ENCODE measurements around the gene SLC19A1.
A peak's percentile ranks its signal among the peaks of the same experiment; 100 is the strongest.

Gene SLC19A1

DNA sequence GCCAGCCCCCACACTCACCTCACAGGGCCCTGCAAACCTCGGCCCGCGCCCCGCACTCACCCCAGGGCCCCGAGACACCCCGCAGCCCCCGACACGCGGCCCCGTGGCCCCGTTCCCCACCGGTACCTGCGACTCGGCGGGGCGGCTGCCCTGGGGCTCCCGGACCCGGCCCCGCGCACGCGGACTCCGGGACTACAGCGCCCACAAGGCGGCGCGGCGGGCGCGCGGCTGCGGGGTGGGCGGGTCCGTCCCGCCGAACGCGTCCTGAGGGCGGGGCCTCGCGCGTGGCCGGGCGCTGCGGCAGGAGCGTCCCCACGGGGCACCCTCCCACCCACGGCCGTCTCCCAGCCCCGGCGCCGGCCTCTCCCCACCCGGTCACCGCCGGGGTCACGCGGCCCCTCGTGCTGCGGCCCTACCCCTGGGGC is at the start of gene SLC19A1:
Gene SLC19A1, minus strand, starts transcription at position 199 of the 425 bp plus-strand sequence. CDS start 4,481 bp downstream, outside the sequence.
- DNase-seq (ENCODE audit: low spot score): peak; percentile 84

DNA sequence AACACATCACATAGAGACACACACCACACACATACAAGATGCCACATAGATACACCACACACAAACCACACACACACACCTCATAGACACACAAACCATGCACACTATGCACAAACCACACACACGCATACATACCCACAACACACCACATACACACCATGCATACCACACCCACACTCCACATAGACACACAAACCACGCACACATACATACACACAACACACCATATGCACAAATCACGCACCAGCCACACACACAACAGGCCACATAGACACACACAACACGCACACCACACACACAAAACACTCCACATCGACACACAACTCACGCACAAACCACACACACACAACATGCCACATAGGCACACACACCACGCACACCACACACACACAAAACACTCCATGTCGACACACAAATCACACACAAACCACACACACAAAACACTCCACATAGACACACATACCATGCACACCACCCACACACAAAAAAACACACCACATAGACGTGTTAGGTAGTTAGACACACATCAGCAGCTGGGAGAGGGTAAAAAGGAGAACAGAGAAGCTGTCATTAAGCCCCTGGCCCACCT is 49.5 kb upstream of the SLC19A1 start:
- no peak for DNase-seq (ENCODE audit: low spot score)

DNA sequence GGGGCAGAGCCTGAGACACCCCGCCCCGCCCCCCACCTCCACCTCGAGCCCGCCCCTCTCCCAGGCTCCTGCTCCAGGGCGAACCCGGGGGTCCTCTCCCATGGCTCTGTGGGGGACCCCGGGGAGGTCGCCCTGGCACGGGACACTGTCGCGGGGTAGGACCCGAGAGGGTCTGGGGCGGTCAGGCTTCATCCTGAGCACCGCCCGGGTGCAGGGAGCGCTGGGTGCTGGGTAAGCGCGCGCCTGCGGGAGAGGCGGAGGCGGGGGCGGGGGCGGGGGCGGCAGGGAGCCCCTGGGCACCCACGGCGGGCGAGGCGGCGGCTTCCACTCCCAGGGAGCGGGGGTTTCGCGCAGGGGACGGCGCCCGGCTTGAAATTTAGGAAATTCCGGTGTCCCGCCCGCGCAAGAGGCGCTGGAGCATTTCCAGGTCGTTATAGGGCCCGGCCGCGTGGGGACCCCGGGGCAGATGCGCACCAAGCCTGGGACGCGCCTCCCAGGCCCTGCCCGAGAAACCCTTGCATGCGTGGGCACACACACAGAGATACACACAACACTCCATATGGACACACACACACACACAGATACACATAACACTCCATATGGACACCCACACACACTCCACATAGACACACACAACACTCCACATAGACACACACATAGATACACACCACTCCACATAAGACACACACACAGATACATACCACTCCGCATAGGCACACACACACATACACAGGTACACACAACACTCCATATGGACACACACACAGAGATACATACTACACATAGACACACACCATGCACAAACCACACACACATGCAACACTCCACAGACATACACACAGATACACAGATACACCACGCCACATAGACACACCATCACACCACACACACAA is 48.7 kb upstream of the SLC19A1 start:
- no peak for DNase-seq (ENCODE audit: low spot score)

DNA sequence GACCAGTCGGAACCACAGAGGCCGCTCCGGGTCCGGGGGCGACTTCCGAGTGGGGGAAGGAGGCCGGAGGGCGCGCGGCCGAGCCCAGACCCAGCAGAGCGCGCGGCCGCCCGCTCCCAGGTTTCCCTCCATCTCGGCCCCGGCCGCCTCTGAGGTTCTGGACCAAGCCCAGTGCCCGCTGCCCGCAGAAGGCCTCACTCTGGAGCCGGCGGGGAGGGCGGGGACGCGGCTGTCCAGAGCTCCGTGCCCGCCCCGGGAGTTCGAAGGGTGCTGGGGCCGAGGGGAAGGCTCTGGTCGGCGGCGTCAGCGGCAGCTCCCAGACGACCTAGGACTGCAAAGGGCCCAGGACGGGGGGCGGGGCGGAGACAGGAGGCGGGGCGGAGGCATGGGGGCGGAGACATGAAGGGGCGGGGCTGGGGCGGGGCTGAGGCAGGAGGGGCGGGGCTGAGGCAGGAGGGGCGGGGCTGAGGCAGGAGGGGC is 48.0 kb upstream of the SLC19A1 start:
- DNase-seq (ENCODE audit: low spot score): peak; percentile 27

DNA sequence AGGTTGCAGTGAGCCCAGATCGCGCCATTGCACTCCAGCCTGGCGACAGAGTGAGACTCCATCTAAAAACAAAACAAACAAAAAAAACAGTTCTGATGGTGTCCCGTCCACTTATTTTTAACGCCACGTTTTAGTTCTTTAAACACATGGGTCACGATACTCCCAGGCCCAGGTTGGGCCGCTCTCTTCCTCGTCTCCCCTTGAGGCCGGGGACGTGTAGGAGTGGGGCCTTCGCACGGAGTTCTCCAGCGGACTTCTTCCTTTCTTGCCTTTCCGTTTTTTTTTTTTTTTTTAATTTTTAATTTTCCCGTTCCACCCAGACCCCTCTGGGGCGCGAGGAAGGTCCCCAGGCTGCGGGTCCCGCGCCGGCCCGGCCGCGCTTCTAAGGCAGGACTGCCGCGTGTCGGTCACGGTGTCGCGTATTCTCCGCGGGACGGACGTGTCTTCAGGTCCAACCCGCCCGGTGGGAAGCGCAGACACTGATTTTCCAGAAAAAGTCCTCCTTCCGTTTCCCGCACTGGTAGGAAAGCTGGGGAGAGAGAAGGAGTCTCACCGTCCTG is 47.5 kb upstream of the SLC19A1 start:
- DNase-seq (ENCODE audit: low spot score): no peak

DNA sequence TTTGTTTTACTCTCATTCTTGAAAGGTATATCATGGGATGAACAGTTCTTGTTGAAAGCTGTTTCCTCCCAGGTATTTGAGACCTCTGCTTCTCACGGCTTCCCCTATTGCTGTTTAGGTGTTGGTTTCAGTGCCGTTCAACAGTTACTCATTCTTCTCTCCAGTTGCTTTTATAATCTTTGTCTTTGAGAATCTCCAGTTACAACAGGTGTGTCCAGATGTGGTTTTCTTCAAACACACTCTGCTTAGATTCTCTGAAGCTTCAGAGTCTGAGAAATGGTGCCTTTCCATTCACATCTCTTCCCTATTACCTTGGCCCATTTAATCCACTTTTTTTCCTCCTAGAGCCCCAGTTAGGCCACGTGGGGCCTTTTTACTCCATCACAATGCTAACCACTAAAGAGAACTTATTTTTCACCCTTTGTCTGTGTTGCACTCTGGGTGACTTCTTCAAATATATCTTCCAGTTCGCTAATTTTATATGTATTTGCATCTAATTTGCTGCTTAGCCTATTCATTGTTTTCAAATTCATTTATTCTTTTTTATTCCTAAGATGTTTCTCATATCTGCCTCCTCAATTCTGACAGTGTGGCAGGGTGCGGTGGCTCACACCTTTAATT is 46.7 kb upstream of the SLC19A1 start:
- no peak for DNase-seq (ENCODE audit: low spot score)

DNA sequence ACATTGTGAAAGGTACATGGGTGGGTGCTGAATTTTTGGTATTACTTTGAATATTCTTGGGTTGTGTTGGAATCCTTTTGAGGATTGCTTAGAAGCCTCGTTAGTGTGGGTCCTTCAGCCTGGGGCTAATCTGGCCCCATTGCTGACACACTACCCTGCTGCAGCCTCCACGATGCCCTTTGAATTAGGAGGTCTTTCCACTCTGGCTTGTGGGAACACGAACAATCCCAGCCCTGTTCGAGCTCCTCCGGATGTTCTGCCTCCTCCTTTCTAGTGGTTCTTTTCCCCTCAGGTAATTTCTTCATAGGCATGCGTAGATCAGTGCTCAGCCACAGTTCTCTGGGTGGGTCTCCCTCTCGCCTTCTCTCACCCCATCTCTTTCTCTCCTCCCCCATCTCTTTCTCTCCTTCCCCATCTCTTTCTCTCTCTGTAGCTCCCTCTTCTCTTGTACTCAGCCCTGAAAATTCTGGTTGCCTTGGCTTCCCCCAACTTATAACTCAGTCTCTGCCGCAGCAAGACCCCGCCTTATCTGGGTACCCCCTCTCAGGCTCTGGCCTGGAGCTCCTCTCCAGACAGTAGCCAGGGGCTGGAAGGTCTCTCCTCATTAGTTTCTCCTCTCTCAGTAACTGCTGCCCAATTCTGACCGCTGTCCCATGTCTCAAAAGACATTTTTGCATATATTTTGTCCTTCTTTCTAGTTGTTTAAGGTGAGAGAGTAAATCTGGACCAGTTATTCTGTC is 46.0 kb upstream of the SLC19A1 start:
- no peak for DNase-seq (ENCODE audit: low spot score)

DNA sequence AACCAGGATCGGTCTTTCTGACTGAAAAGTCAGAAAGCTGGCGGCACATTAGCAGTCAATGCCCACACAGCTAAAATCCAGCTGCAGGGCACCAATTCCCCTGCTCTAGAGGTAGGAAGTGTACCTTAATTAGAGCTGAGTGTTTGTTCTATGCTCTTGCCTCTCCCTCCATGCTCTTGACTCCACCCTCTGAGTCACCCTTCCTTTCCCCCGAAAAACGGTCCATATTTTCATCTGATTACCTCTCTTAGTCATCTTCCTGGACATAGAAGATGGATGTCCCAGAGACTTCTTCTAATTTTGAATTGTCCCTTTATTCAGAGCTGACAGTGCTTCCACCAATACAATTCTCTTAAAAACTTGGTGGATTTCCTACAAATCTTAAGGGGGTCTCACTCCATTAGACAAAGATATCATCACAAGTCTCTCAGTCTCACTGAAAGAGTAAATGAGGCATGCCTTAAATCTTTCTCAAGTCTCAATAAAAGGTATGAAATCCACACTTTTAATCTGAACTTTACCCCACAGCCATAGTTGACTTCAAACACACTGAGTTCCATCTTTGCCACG is 44.1 kb upstream of the SLC19A1 start:
- DNase-seq (ENCODE audit: low spot score): no peak

DNA sequence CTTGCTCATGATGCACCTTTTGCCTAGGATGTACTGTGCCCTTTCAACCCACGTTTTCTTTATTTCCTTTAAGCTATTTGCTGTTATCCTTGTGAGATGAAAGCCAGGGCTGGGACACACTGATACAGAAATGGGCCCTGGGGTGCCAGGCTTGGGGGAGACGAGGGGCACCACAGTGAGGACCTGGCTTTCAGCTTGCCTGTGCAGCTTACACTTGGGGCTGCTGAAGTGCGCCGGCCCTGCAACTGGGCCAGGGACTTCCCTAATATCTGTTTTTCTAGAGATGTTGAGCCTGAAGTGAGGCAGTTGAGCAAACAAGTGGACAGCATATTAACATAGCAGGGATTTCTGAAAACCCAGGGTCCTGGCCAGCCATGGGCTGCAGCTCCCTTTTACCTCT is 42.5 kb upstream of the SLC19A1 start:
- no peak for DNase-seq (ENCODE audit: low spot score)

DNA sequence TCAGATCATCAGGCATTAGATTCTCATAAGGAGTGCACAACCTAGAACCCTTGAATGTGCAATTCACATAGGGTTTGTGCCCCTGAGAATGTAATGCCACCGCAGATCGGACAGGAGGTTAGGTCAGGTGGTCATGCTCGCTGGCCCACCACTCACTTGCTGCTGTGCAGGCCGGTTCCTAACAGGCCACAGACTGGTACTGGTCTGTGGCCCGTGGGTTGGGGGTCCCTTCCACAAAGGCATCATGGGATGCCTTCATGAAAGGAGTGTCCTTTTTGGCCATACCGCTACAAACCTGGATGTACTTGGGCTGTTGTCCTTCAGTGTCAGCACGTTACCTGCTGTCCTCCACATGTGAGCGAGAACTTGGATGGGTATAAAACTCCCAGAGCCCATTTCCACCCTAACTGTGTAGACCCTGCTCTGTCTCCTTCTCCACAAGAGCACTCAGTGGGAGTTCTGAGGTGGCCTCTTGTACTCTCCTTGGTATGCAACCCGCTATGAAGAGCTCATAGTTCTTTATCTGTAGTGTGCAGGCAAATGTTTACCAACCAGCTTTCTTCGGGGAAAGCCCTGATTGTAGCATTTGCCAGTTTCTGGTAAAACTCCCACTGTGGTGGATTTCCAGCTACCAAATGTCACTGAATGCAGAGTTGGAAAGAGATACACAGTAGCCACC is 41.7 kb upstream of the SLC19A1 start:
- no peak for DNase-seq (ENCODE audit: low spot score)

DNA sequence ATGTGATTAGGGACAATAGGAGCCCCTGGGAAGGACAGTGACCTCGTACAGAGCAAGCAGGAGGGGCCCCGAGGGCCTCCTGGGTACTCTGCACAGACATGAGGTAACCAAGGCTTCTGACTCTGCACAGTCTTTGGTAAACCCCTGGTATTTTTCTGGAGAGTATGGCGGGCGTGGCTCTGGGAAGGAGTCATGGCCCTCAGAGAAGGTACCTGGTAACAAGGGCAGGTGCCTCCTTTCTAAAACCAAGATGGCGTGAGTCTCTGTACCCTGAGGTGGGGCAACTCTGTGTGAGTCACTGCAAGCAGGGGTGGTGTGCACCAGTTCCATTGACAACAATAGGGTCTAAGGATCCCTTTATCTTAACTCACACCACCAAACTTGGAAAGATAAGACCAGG is 39.9 kb upstream of the SLC19A1 start:
- no peak for DNase-seq (ENCODE audit: low spot score)

DNA sequence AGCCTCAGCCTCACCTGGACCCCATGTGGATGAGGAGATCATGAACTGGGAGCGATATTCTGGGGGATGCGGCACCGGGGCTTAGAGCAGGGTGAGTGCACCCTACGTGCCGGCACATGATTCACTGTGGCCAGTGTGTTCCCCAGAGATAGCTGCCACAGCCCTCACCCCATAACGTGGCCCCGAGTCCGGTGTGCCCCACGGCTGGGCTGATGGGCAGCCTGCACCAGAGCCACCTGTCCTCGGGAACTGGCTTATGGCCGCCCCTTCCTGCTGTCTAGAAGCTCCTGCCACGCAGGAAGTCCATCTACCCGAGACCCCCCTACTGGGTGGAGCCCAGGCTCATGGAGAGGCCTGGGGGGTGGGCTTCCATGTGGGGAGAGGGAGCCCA is 39.1 kb upstream of the SLC19A1 start:
- no peak for DNase-seq (ENCODE audit: low spot score)

DNA sequence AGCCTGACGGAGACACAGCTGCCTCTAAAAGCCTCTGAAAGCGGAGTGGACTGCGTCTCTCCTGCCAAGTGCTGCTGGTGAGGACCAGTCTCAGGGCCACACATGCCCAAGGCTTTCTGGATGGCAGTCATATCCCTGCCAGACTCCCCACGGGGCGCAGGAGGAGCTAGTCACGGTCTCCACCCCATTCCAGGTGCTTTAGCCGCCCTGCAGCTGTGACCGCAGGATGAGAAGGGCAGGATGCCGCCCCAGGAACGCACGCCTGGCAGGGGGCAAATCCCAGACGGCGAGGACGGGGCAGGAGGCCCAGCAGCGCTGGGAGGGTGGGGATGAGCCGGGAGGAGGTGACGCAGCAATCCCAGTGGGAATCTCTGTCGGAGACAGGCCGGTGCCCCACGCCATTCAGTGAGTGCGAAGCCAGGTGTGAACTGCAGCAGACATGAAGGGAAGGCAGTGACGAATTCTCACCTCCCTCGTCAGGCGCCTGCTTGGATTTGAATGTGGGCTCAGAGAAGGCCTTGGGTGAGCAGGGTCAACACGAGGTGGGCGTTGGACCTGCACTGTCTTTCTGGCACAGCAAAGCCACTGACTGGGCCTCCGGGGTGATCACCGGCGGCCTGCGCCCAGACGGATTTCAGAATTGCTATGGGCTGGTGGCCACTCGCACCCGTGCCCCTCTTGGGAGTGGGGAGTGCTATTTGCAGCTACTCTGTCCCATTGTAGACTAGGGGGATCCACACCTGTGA is 38.5 kb upstream of the SLC19A1 start:
- no peak for DNase-seq (ENCODE audit: low spot score)

DNA sequence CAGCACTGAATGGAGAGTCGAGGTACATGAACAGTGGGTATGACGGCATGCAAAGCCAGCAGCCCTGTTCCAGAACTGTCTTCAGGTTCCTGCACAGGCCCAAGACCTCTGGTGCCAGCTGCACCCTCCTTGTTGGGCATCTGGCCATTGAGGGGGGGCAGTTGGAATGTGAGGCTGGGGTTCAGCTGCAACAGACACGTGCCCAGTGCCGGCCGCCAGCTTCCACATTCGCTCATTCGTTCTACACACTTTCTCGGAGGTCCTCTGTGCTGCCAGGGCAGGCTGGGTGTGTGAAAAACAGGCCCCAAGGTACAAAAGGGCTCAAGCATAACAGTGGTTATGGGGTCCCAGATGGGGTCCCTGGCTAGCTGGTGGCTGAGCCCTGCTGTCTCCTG is 37.9 kb upstream of the SLC19A1 start:
- no peak for DNase-seq (ENCODE audit: low spot score)

DNA sequence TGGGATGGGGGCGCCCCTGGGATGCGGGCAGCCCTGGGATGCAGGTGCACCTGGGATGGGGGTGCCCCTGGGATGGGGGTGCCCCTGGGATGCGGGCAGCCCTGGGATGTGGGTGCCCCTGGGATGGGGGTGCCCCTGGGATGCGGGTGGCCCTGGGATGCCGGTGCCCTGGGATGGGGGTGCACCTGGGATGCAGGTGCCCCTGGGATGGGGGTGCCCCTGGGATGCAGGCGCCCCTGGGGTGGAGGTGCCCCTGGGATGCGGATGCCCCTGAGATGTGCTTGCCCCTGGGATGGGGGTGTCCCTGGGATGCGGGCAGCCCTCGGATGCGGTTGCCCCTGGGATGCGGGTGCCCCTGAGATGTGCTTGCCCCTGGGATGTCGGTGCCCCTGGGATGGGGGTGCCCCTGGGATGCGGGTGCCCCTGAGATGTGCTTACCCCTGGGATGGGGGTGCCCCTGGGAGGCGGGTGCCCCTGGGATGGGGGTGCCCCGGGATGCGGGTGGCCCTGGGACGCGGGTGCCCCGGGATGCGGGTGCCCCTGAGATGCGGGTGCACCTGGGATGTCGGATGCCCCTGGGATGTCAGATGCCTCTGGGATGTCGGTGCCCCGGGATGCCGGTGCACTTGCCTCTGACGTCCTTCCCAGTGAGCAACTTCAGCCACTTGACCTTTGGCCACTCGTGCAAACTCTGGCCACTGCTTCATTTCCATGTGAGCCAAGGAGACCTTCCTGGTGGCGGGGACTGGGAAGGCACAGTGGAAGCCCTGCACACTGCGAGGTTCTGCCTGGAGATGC is 37.3 kb upstream of the SLC19A1 start:
- no peak for DNase-seq (ENCODE audit: low spot score)

DNA sequence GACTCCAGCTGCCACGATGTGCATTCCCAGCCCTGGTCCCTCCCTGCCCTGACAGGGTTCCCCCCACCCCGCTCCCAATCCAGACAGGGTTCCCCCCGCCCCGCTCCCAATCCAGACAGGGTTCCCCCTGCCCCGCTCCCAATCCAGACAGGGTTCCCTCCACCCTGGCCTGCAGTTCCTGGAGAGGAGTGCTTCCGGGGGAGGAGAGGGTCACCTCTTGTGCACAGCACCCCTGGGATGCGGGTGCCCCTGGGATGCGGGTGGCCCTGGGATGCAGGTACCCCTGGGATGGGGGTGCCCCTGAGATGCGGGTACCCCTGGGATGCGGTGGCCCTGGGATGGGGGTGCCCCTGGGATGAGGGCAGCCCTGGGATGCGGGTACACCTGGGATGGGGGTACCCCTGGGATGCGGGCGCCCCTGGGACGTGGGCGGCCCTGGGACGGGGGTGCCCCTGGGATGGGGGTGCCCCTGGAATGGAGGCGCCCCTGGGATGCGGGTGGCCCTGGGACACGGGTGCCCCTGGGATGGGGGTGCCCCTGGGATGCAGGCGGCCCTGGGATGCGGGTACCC is 36.7 kb upstream of the SLC19A1 start:
- DNase-seq (ENCODE audit: low spot score): no peak

DNA sequence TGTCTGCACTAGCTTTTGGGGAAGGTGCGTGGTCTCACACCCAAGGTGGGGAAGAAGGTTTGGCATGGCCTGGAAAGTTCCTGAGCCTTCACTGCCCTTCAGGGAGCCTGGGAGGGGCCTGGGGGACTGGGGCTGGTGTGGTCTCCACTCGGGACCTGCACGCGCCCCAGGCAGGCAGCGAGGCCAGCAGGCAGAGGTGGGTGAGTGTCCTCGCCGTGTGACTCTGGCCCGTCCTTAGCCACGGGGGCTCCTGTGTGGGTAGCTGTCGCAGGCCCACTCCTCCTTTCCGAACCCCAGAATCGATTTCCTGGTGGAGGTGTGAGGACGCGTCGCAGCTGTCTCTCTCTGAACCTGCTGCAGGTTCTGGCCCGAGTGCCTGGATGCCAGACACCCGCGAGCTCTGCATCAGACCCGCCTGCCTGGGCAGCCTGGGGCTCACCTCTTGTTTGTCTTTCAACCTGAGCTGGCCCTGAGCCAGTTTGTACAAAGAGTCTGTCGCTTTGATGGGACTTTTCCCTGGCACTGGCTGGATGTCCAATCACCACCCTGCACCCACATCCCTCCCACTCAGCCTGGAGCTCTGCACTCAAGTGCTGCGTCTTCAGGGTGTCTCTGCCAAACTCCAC is 36.0 kb upstream of the SLC19A1 start:
- no peak for DNase-seq (ENCODE audit: low spot score)

DNA sequence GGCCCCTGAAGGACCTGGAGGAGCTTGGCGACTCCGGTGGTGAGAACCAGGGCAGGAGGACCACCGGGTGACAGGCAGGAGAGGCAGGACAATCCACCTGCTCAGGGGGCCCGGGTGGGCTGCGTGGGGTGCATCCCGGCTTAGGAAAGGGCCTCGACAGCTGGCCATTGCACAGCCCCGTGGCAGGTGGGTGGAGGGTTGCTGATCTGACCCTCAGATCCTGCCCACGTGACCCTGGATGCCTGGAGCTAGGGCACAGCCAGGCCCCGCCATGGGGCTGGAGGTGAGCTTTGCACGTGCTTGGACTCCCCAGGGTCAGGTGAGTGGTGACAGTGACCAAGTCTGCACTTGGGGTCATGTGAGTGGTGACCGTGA is 35.5 kb upstream of the SLC19A1 start:
- DNase-seq (ENCODE audit: low spot score): no peak

Data from COLO829 (cell line).